H9 (cell line): ENCODE results near the gene SSH3. TPM values are rescaled to one million over a fixed set of nuclear protein-coding genes. Genes with fewer than 3 reads are reported as not detected.

ENCODE experiments used
- DNase-seq: peaks from one replicate; pipeline ENCODE4 v3.0.0-alpha.2; 2017
- H2AFZ ChIP-seq: one replicate; pipeline ENCODE4 v1.6.1; 2013; ENCODE audit warnings: mild to moderate bottlenecking, low read length, control low read depth, moderate library complexity
- H2AK5ac ChIP-seq: 2 replicates; pipeline ENCODE4 v1.6.1; 2013; ENCODE audit warnings: low read length, control low read depth, mixed read lengths; ENCODE audit not compliant: insufficient read length
- H2BK120ac ChIP-seq: one replicate; pipeline ENCODE4 v1.6.1; 2013; ENCODE audit warnings: low read depth, mild to moderate bottlenecking, low read length, control low read depth, inconsistent platforms; ENCODE audit not compliant: poor library complexity, severe bottlenecking
- H2BK12ac ChIP-seq: 2 replicates; pipeline ENCODE4 v1.6.1; 2013; ENCODE audit warnings: low read length, control low read depth, mixed read lengths, low read depth; ENCODE audit not compliant: insufficient read length
- H2BK15ac ChIP-seq: 2 replicates; pipeline ENCODE4 v1.6.1; 2013; ENCODE audit warnings: low read depth, low read length, control low read depth
- H2BK20ac ChIP-seq: one replicate; pipeline ENCODE4 v1.6.1; 2013; ENCODE audit warnings: low read depth, mild to moderate bottlenecking, low read length, control low read depth, inconsistent platforms; ENCODE audit not compliant: poor library complexity, severe bottlenecking
- H2BK5ac ChIP-seq: 2 replicates; pipeline ENCODE4 v1.6.1; 2013; ENCODE audit warnings: low read length, control low read depth, mixed read lengths; ENCODE audit not compliant: insufficient read length
- H3K14ac ChIP-seq: 2 replicates; pipeline ENCODE4 v1.6.1; 2013; ENCODE audit warnings: low read length, control low read depth; ENCODE audit not compliant: insufficient read depth
- H3K18ac ChIP-seq: 2 replicates; pipeline ENCODE4 v1.6.1; 2013; ENCODE audit warnings: low read depth, mild to moderate bottlenecking, mixed read lengths, low read length, control low read depth; ENCODE audit not compliant: insufficient read length
- H3K23ac ChIP-seq: 2 replicates; pipeline ENCODE4 v1.6.1; 2013; ENCODE audit warnings: low read length, control low read depth, mixed read lengths, low read depth; ENCODE audit not compliant: insufficient read length
- H3K23me2 ChIP-seq: 2 replicates; pipeline ENCODE4 v1.6.1; 2013; ENCODE audit warnings: low read depth, mild to moderate bottlenecking, mixed read lengths, low read length, control low read depth; ENCODE audit not compliant: insufficient read length, poor library complexity, severe bottlenecking
- H3K27ac ChIP-seq: 2 replicates; pipeline ENCODE4 v1.5.1; 2013; ENCODE audit warnings: low read length, control low read depth, mixed read lengths, low read depth; ENCODE audit not compliant: insufficient read length
- H3K27me3 ChIP-seq: 2 replicates; pipeline ENCODE4 v1.6.1; 2013; ENCODE audit warnings: low read length, control low read depth, inconsistent platforms; ENCODE audit not compliant: insufficient read depth
- H3K4ac ChIP-seq: 2 replicates; pipeline ENCODE4 v1.6.1; 2013; ENCODE audit warnings: low read depth, mild to moderate bottlenecking, control low read depth, inconsistent platforms, low read length, moderate library complexity
- H3K4me1 ChIP-seq: 2 replicates; pipeline ENCODE4 v1.6.1; 2013; ENCODE audit warnings: low read length, control low read depth, inconsistent platforms; ENCODE audit not compliant: insufficient read depth
- H3K4me2 ChIP-seq: 2 replicates; pipeline ENCODE4 v1.6.1; 2013; ENCODE audit warnings: low read length, control low read depth, mixed read lengths; ENCODE audit not compliant: insufficient read length, insufficient read depth
- H3K56ac ChIP-seq: 2 replicates; pipeline ENCODE4 v1.6.1; 2013; ENCODE audit warnings: low read depth, mild to moderate bottlenecking, mixed read lengths, low read length, control low read depth; ENCODE audit not compliant: insufficient read length
- H3K79me1 ChIP-seq: 2 replicates; pipeline ENCODE4 v1.6.1; 2013; ENCODE audit warnings: low read depth, mild to moderate bottlenecking, moderate library complexity, low read length, control low read depth, inconsistent platforms; ENCODE audit not compliant: insufficient read depth, poor library complexity, severe bottlenecking
- H3K79me2 ChIP-seq: 2 replicates; pipeline ENCODE4 v1.6.1; 2013; ENCODE audit warnings: low read length, control low read depth, inconsistent platforms; ENCODE audit not compliant: insufficient read depth
- H3K9ac ChIP-seq: 2 replicates; pipeline ENCODE4 v1.6.1; 2013; ENCODE audit warnings: low read length, control low read depth, mixed read lengths; ENCODE audit not compliant: insufficient read length; ENCODE audit errors: extremely low read depth
- H3K9me3 ChIP-seq: one replicate; pipeline ENCODE4 v1.6.1; 2013; ENCODE audit warnings: low read depth, low read length, inconsistent platforms; ENCODE audit not compliant: control insufficient read depth
- H3T11ph ChIP-seq: one replicate; pipeline ENCODE4 v1.6.1; 2013; ENCODE audit warnings: mild to moderate bottlenecking, low read length, control low read depth, inconsistent platforms
- H4K20me1 ChIP-seq: one replicate; pipeline ENCODE4 v1.6.1; 2013; ENCODE audit not compliant: control insufficient read depth, insufficient read length, insufficient read depth
- H4K5ac ChIP-seq: 2 replicates; pipeline ENCODE4 v1.6.1; 2013; ENCODE audit warnings: low read depth, mild to moderate bottlenecking, mixed read lengths, low read length, control low read depth; ENCODE audit not compliant: insufficient read length
- H4K8ac ChIP-seq: replicated peaks from 2 replicates; pipeline ENCODE4 v1.6.1; 2013; ENCODE audit warnings: low read length, control low read depth, mixed read lengths, low read depth; ENCODE audit not compliant: insufficient read length
- H4K91ac ChIP-seq: 2 replicates; pipeline ENCODE4 v1.6.1; 2013; ENCODE audit warnings: low read depth, mild to moderate bottlenecking, moderate library complexity, mixed read lengths, low read length, control low read depth; ENCODE audit not compliant: insufficient read length
- H3K27ac Mint-ChIP-seq, 3 experiments: 2 replicates in 2 of 3; 3 replicates in 1 of 3; pipeline ENCODE4 v1.8.0; 2020 to 2021; ENCODE audit warnings: mixed read lengths in 3 of 3, mild to moderate bottlenecking in 1 of 3, moderate library complexity in 1 of 3
- H3K27me3 Mint-ChIP-seq: 2 replicates; pipeline ENCODE4 v1.8.0; 2021; ENCODE audit warnings: low read depth, mild to moderate bottlenecking, moderate library complexity, mixed read lengths
- H3K36me3 Mint-ChIP-seq, 3 experiments: 2 replicates in 2 of 3; 3 replicates in 1 of 3; pipeline ENCODE4 v1.8.0; 2020 to 2021; ENCODE audit warnings: low read depth in 3 of 3, mixed read lengths in 3 of 3; ENCODE audit not compliant: insufficient read depth in 1 of 3
- H3K4me1 Mint-ChIP-seq, 2 experiments: 2 replicates each; pipeline ENCODE4 v1.8.0; 2020; ENCODE audit warnings: mixed read lengths in 2 of 2
- H3K4me3 Mint-ChIP-seq, 2 experiments: 2 replicates in 1 of 2; 3 replicates in 1 of 2; pipeline ENCODE4 v1.8.0; 2020 to 2021; ENCODE audit warnings: mild to moderate bottlenecking in 2 of 2, mixed read lengths in 2 of 2, moderate library complexity in 1 of 2
- H3K9me3 Mint-ChIP-seq, 2 experiments: 2 replicates in 1 of 2; 3 replicates in 1 of 2; pipeline ENCODE4 v1.8.0; 2020; ENCODE audit warnings: mild to moderate bottlenecking in 2 of 2, mixed read lengths in 2 of 2, moderate library complexity in 1 of 2
- whole genome bisulfite sequencing: extraction: QIAGEN DNeasy Blood & Tissue Kit; methylation state at CpG from one replicate; pipeline ENCODE4 v1.1.7; 2013; ENCODE audit warnings: missing lambda C conversion rate, low lambda C conversion rate, mixed read lengths; ENCODE audit not compliant: insufficient read length; ENCODE audit errors: extremely low coverage; 5-methylcytosine and 5-hydroxymethylcytosine counted together
- total RNA-seq: library from RNA; stranded (reverse); gene quantifications from 2 replicates; pipeline ENCODE4 v1.2.1, GENCODE V29; 2021
- TF ChIP-seq, protein P1 (sequence below): fragments of 200-600 bp; sonication (generic); conservative IDR thresholded peaks from 3 replicates; pipeline ENCODE4 v1.8.0; 2021; ENCODE audit warnings: antibody characterized with exemption, mild to moderate bottlenecking

SSH3 gene
- total RNA-seq, 1 experiment from 2014 or later: 42.2 TPM

- peaks cover 4% of the 10 kb centered on the region; the same call in 1 of the 2 replicates for H3K4me1 ChIP-seq
- no peak overlapping the region for H3K23ac ChIP-seq
- peaks cover 2% of the 10 kb centered on the region; the same call in 1 of the 2 replicates for H3K27me3 Mint-ChIP-seq
- no peaks in the 10 kb centered on the region for H4K20me1 ChIP-seq
- H3K9me3 ChIP-seq: no peaks in the 10 kb centered on the region
- H4K5ac ChIP-seq: no peak overlapping the region
- WGBS: no CpG with 5 or more reads among the region's 33 CpGs
- H4K8ac ChIP-seq: no peak overlapping the region
- H3K79me2 ChIP-seq: no peaks in the 10 kb centered on the region
- no peak overlapping the region for H3K18ac ChIP-seq
- peaks cover 13 to 19% of the 10 kb centered on the region in 2 experiments for H3K9me3 Mint-ChIP-seq
- H3K9ac ChIP-seq: no peak overlapping the region
- no peak overlapping the region for H3K4me2 ChIP-seq
- no peaks in the 10 kb centered on the region for H3K27me3 ChIP-seq
- no peak overlapping the region for H3K4me3 Mint-ChIP-seq
- peaks cover 16 to 17% of the 10 kb centered on the region in 2 experiments for H3K4me1 Mint-ChIP-seq
- no peaks in the 10 kb centered on the region for H3K79me1 ChIP-seq
- H3K27ac Mint-ChIP-seq: no peak overlapping the region
- no peak overlapping the region for H2BK20ac ChIP-seq
- H2AK5ac ChIP-seq: no peak overlapping the region
- H3K4ac ChIP-seq: no peak overlapping the region
- no peak overlapping the region for H3K14ac ChIP-seq
- no peak overlapping the region for H4K91ac ChIP-seq
- peaks cover 6% of the 10 kb centered on the region for H3K23me2 ChIP-seq
- H2BK5ac ChIP-seq: no peak overlapping the region
- TF ChIP-seq, protein P1, sequence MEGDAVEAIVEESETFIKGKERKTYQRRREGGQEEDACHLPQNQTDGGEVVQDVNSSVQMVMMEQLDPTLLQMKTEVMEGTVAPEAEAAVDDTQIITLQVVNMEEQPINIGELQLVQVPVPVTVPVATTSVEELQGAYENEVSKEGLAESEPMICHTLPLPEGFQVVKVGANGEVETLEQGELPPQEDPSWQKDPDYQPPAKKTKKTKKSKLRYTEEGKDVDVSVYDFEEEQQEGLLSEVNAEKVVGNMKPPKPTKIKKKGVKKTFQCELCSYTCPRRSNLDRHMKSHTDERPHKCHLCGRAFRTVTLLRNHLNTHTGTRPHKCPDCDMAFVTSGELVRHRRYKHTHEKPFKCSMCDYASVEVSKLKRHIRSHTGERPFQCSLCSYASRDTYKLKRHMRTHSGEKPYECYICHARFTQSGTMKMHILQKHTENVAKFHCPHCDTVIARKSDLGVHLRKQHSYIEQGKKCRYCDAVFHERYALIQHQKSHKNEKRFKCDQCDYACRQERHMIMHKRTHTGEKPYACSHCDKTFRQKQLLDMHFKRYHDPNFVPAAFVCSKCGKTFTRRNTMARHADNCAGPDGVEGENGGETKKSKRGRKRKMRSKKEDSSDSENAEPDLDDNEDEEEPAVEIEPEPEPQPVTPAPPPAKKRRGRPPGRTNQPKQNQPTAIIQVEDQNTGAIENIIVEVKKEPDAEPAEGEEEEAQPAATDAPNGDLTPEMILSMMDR: no peak
- no peak for DNase-seq
- no peak overlapping the region for H2BK15ac ChIP-seq
- H3K27ac ChIP-seq: no peak overlapping the region
- no peak overlapping the region for H3K56ac ChIP-seq
- no peak overlapping the region for H2AFZ ChIP-seq
- H2BK12ac ChIP-seq: no peak overlapping the region
- H3T11ph ChIP-seq: no peak overlapping the region
- H3K36me3 Mint-ChIP-seq: peaks cover 28 to 50% (median 37%) of the 10 kb centered on the region in 3 experiments
- no peak overlapping the region for H2BK120ac ChIP-seq
These were observed 11.6 kb upstream of the SSH3 start for GRCh38 chr11:67291481-67292381.
